HG03066 (cell line): ENCODE results near the gene NDUFB5.
"Not testable (repeated sequence)": the region's sequence is repeated elsewhere in the genome, so short reads cannot be mapped to it uniquely, and the experiment has no call there.

Source experiments
- ATAC-seq: cut with Tn5 transposase; IDR thresholded peaks from one replicate; pipeline ENCODE4 v1.9.1; 2021; ENCODE audit warnings: low read depth; ENCODE audit not compliant: unreplicated experiment

NDUFB5 gene

GRCh38 chr3:179624451-179624850, 19.9 kb downstream of the NDUFB5 start:
- no peak for ATAC-seq

GRCh38 chr3:179630753-179631451, 26.3 kb downstream of the NDUFB5 start:
- ATAC-seq = no peak

GRCh38 chr3:179640469-179640868, 35.9 kb downstream of the NDUFB5 start:
- no peak for ATAC-seq

- ATAC-seq = no peak
These were observed 38.3 kb downstream of the NDUFB5 start for GRCh38 chr3:179642871-179643270.

- not testable (repeated sequence) for ATAC-seq
These were observed 39.2 kb downstream of the NDUFB5 start for GRCh38 chr3:179643837-179644236.

GRCh38 chr3:179646177-179646576, 41.6 kb downstream of the NDUFB5 start:
- no peak for ATAC-seq

- no peak for ATAC-seq
These were observed 47.3 kb downstream of the NDUFB5 start for GRCh38 chr3:179651687-179652446.

GRCh38 chr3:179652447-179653095, 48.0 kb downstream of the NDUFB5 start, which contains the start of gene USP13:
TSS of gene USP13 (plus strand) at chr3:179653040. CDS start at chr3:179653226, 186 bp downstream.
- ATAC-seq = peak; percentile 54

GRCh38 chr3:179653096-179653797, 48.7 kb downstream of the NDUFB5 start:
- ATAC-seq = peak; percentile 62

- no peak for ATAC-seq
These were observed 50.6 kb downstream of the NDUFB5 start for GRCh38 chr3:179655236-179655635.

GRCh38 chr3:179658606-179659005, 54.0 kb downstream of the NDUFB5 start:
- ATAC-seq = no peak

GRCh38 chr3:179660872-179661271, 56.3 kb downstream of the NDUFB5 start:
- no peak for ATAC-seq

GRCh38 chr3:179661777-179662176, 57.2 kb downstream of the NDUFB5 start:
- no peak for ATAC-seq

- no peak for ATAC-seq
These were observed 58.5 kb downstream of the NDUFB5 start for GRCh38 chr3:179663093-179663492.

- no peak for ATAC-seq
These were observed 61.4 kb downstream of the NDUFB5 start for GRCh38 chr3:179666030-179666429.

- ATAC-seq = no peak
These were observed 61.9 kb downstream of the NDUFB5 start for GRCh38 chr3:179666436-179667035.

GRCh38 chr3:179668429-179668828, 63.8 kb downstream of the NDUFB5 start:
- ATAC-seq = no peak

- ATAC-seq = no peak
These were observed 65.7 kb downstream of the NDUFB5 start for GRCh38 chr3:179670311-179670710.

- no peak for ATAC-seq
These were observed 66.7 kb downstream of the NDUFB5 start for GRCh38 chr3:179671309-179671708.

- no peak for ATAC-seq
These were observed 67.2 kb downstream of the NDUFB5 start for GRCh38 chr3:179671747-179672242.
